GM21423 (cell line): ENCODE measurements around the gene P3H2.

Source experiments
- ATAC-seq: cut with Tn5 transposase; IDR thresholded peaks from one replicate; pipeline ENCODE4 v1.9.1; 2021; ENCODE audit warnings: mild to moderate bottlenecking, moderate library complexity; ENCODE audit not compliant: unreplicated experiment

The P3H2 gene

GRCh38 chr3:190125436-190126068, 4.9 kb upstream of the P3H2 start:
- no peak for ATAC-seq

GRCh38 chr3:190124067-190124466, 3.4 kb upstream of the P3H2 start:
- ATAC-seq = no peak

GRCh38 chr3:190122198-190122771, 1.6 kb upstream of the P3H2 start:
- ATAC-seq = no peak

- ATAC-seq = no peak
Measured at GRCh38 chr3:190121383-190121782, 686 bp upstream of the P3H2 start.

GRCh38 chr3:190121061-190121377, 322 bp upstream of the P3H2 start:
- no peak for ATAC-seq

GRCh38 chr3:190119461-190120268, 1.0 kb downstream of the P3H2 start:
- no peak for ATAC-seq

GRCh38 chr3:190118438-190118837, 2.3 kb downstream of the P3H2 start:
- no peak for ATAC-seq

GRCh38 chr3:190117981-190118380, 2.7 kb downstream of the P3H2 start:
- ATAC-seq = no peak

GRCh38 chr3:190116551-190117067, 4.1 kb downstream of the P3H2 start:
- no peak for ATAC-seq

GRCh38 chr3:190110826-190111225, 9.9 kb downstream of the P3H2 start:
- ATAC-seq = no peak

GRCh38 chr3:190109441-190109840, 11.3 kb downstream of the P3H2 start:
- ATAC-seq = no peak

GRCh38 chr3:190108804-190109203, 11.9 kb downstream of the P3H2 start:
- ATAC-seq = no peak

GRCh38 chr3:190105876-190106275, 14.8 kb downstream of the P3H2 start:
- no peak for ATAC-seq

- ATAC-seq = no peak
Measured at GRCh38 chr3:190101320-190102011, 19.2 kb downstream of the P3H2 start.

GRCh38 chr3:190099099-190099498, 21.6 kb downstream of the P3H2 start:
- ATAC-seq = no peak

- ATAC-seq = no peak
Measured at GRCh38 chr3:190097617-190098016, 23.1 kb downstream of the P3H2 start.

GRCh38 chr3:190097025-190097424, 23.7 kb downstream of the P3H2 start:
- ATAC-seq = no peak

- ATAC-seq = no peak
Measured at GRCh38 chr3:190096345-190096744, 24.4 kb downstream of the P3H2 start.

- no peak for ATAC-seq
Measured at GRCh38 chr3:190094160-190094718, 26.5 kb downstream of the P3H2 start.

- no peak for ATAC-seq
Measured at GRCh38 chr3:190092250-190092649, 28.4 kb downstream of the P3H2 start.

GRCh38 chr3:190089711-190090110, 31.0 kb downstream of the P3H2 start:
- ATAC-seq = peak; percentile 72
